WERI-Rb-1 (cell line): ENCODE data around the gene KRTAP16-1.

Source experiments
- DNase-seq: peaks from one replicate; pipeline ENCODE4 v3.0.0-alpha.2; 2020
- H3K27ac ChIP-seq: fragments of 250-450 bp; sonication (Bioruptor Pico); 2 replicates; pipeline ENCODE4 v1.5.1; 2020; ENCODE audit warnings: mild to moderate bottlenecking, moderate library complexity
- H3K27me3 ChIP-seq: fragments of 250-450 bp; sonication (Bioruptor Pico); 2 replicates; pipeline ENCODE4 v1.5.1; 2021; ENCODE audit warnings: mild to moderate bottlenecking, low read depth, moderate library complexity; ENCODE audit not compliant: insufficient read depth, severe bottlenecking
- H3K36me3 ChIP-seq: fragments of 250-450 bp; sonication (Bioruptor Pico); 2 replicates; pipeline ENCODE4 v1.5.1; 2020; ENCODE audit warnings: mild to moderate bottlenecking, moderate library complexity
- H3K4me3 ChIP-seq: 2 replicates; pipeline ENCODE4 v1.5.1; 2011; ENCODE audit warnings: low read depth, mild to moderate bottlenecking, control low read depth, low read length
- H3K9me3 ChIP-seq: fragments of 250-450 bp; sonication (Bioruptor Pico); 2 replicates; pipeline ENCODE4 v1.5.1; 2021; ENCODE audit warnings: mild to moderate bottlenecking, moderate library complexity; ENCODE audit not compliant: severe bottlenecking
- CTCF ChIP-seq: IDR thresholded peaks from 2 replicates; pipeline ENCODE4 v1.5.1; 2011; ENCODE audit warnings: low read depth, mild to moderate bottlenecking, control low read depth, inconsistent platforms, low read length

KRTAP16-1 gene

GRCh38 chr17:41338961-41339485 lies 29.9 kb upstream of the KRTAP16-1 start:
- H3K27ac ChIP-seq = no peak overlapping the region
- peaks cover 10% of the 10 kb centered on the region for H3K9me3 ChIP-seq
- TF ChIP-seq CTCF = no peak
- no peak for DNase-seq
- H3K27me3 ChIP-seq = peaks cover 89% of the 10 kb centered on the region
- no peak overlapping the region for H3K4me3 ChIP-seq
- H3K36me3 ChIP-seq = no peaks in the 10 kb centered on the region

- no peaks in the 10 kb centered on the region for H3K36me3 ChIP-seq
- H3K4me3 ChIP-seq = no peak overlapping the region
- H3K27ac ChIP-seq = no peak overlapping the region
- no peak for DNase-seq
- no peaks in the 10 kb centered on the region for H3K9me3 ChIP-seq
- TF ChIP-seq CTCF = no peak
- peaks cover 90% of the 10 kb centered on the region for H3K27me3 ChIP-seq
These were observed 26.6 kb upstream of the KRTAP16-1 start for GRCh38 chr17:41335747-41336146.

- no peak for DNase-seq
- H3K27me3 ChIP-seq = peaks cover 88% of the 10 kb centered on the region
- no peaks in the 10 kb centered on the region for H3K9me3 ChIP-seq
- no peaks in the 10 kb centered on the region for H3K36me3 ChIP-seq
- no peak for TF ChIP-seq CTCF
- no peak overlapping the region for H3K4me3 ChIP-seq
- H3K27ac ChIP-seq = no peak overlapping the region
These were observed 25.5 kb upstream of the KRTAP16-1 start for GRCh38 chr17:41334385-41335305.

GRCh38 chr17:41333836-41334235 lies 24.7 kb upstream of the KRTAP16-1 start:
- Histone ChIP-seq H3K9me3 (no peaks in the 10 kb centered on the region), H3K27me3 (peaks cover 89% of the 10 kb centered on the region), H3K27ac (no peak overlapping the region), H3K4me3 (no peak overlapping the region), H3K36me3 (no peaks in the 10 kb centered on the region)
- no peak for TF ChIP-seq CTCF
- DNase-seq = no peak

GRCh38 chr17:41333098-41333497 lies 24.0 kb upstream of the KRTAP16-1 start:
- Histone ChIP-seq H3K27me3 (peaks cover 94% of the 10 kb centered on the region), H3K36me3 (no peaks in the 10 kb centered on the region), H3K4me3 (no peak overlapping the region), H3K9me3 (no peaks in the 10 kb centered on the region), H3K27ac (no peak overlapping the region)
- DNase-seq = no peak
- TF ChIP-seq CTCF = no peak
